Neural crest cell (in vitro differentiated cells): ENCODE results near the gene TNFAIP1. TPM values are rescaled to one million over a fixed set of nuclear protein-coding genes. Genes with fewer than 3 reads are reported as not detected.

Source experiments
- DNase-seq: peaks from one replicate; pipeline ENCODE4 v3.0.0; 2021; ENCODE audit warnings: low read depth, mixed read lengths, low spot score
- H3K27ac Mint-ChIP-seq: one replicate; pipeline ENCODE4 v1.8.0; 2021; ENCODE audit warnings: mild to moderate bottlenecking, mixed read lengths; ENCODE audit not compliant: unreplicated experiment
- H3K27me3 Mint-ChIP-seq: 2 replicates; pipeline ENCODE4 v1.8.0; 2021; ENCODE audit warnings: low read depth, mild to moderate bottlenecking, mixed read lengths
- H3K36me3 Mint-ChIP-seq: 2 replicates; pipeline ENCODE4 v1.8.0; 2021; ENCODE audit warnings: low read depth, mild to moderate bottlenecking, mixed read lengths
- H3K4me1 Mint-ChIP-seq: 2 replicates; pipeline ENCODE4 v1.8.0; 2021; ENCODE audit warnings: mixed read lengths
- H3K4me3 Mint-ChIP-seq: one replicate; pipeline ENCODE4 v1.8.0; 2021; ENCODE audit warnings: mild to moderate bottlenecking, mixed read lengths
- H3K9me3 Mint-ChIP-seq: 2 replicates; pipeline ENCODE4 v1.8.0; 2021; ENCODE audit warnings: mixed read lengths
- CTCF ChIP-seq: fragments of 200-600 bp; sonication (generic); conservative IDR thresholded peaks from 2 replicates; pipeline ENCODE4 v1.5.0; 2021; ENCODE audit warnings: antibody characterized with exemption, mild to moderate bottlenecking
- total RNA-seq: library from RNA; stranded (reverse); gene quantifications from 2 replicates; pipeline ENCODE4 v1.2.1, GENCODE V29; 2021

Gene TNFAIP1
- total RNA-seq, 1 donor from 2014 or later = 38.2 TPM

DNA sequence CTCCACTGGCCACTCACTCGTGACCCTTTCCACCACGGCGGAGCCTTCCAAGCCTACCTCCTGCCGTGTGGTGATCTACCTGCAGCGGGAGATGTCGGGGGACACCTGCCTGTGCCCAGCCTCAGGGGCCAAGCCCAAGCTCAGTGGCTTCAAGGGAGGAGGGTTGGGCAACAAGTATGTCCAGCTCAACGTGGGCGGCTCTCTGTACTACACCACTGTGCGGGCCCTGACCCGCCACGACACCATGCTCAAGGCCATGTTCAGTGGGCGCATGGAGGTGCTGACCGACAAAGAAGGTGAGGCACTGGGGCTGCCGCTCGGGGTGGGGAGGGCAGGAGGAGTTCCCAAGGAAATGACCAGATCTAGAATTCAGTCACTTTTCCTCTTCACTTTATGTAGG is 3.9 kb downstream of the TNFAIP1 start:
- Mint-ChIP-seq H3K9me3 (no peaks in the 10 kb centered on the region), H3K27ac (no peak overlapping the region), H3K4me3 (no peak overlapping the region), H3K4me1 (peaks cover 33% of the 10 kb centered on the region), H3K36me3 (peaks cover 2% of the 10 kb centered on the region), H3K27me3 (peaks cover 3% of the 10 kb centered on the region)
- no peak for DNase-seq
- no peak for TF ChIP-seq CTCF

- H3K9me3 Mint-ChIP-seq = no peaks in the 10 kb centered on the region
- no peak overlapping the region for H3K4me3 Mint-ChIP-seq
- peaks cover 2% of the 10 kb centered on the region for H3K36me3 Mint-ChIP-seq
- H3K27me3 Mint-ChIP-seq = peaks cover 1% of the 10 kb centered on the region
- DNase-seq = no peak
- no peak overlapping the region for H3K27ac Mint-ChIP-seq
- no peak for TF ChIP-seq CTCF
- peaks cover 24% of the 10 kb centered on the region for H3K4me1 Mint-ChIP-seq
Observed at GRCh38 chr17:28340374-28340773, 4.8 kb downstream of the TNFAIP1 start.

- Mint-ChIP-seq H3K27me3 (no peaks in the 10 kb centered on the region), H3K9me3 (no peaks in the 10 kb centered on the region), H3K27ac (no peak overlapping the region), H3K4me1 (peaks cover 16% of the 10 kb centered on the region), H3K4me3 (no peak overlapping the region), H3K36me3 (peaks cover 2% of the 10 kb centered on the region)
- no peak for DNase-seq
- TF ChIP-seq CTCF = no peak
Observed at GRCh38 chr17:28341516-28341915, 6.0 kb downstream of the TNFAIP1 start.

GRCh38 chr17:28342313-28342712 is 6.8 kb downstream of the TNFAIP1 start:
- no peak overlapping the region for H3K27ac Mint-ChIP-seq
- peaks cover 9% of the 10 kb centered on the region for H3K4me1 Mint-ChIP-seq
- no peak for TF ChIP-seq CTCF
- peaks cover 5% of the 10 kb centered on the region for H3K36me3 Mint-ChIP-seq
- H3K9me3 Mint-ChIP-seq = no peaks in the 10 kb centered on the region
- peak overlapping the region; percentile 54 for H3K4me3 Mint-ChIP-seq
- DNase-seq = no peak
- H3K27me3 Mint-ChIP-seq = no peaks in the 10 kb centered on the region

GRCh38 chr17:28343491-28343932 is 8.0 kb downstream of the TNFAIP1 start:
- DNase-seq = no peak
- H3K36me3 Mint-ChIP-seq = peaks cover 5% of the 10 kb centered on the region
- TF ChIP-seq CTCF = no peak
- peaks cover 1% of the 10 kb centered on the region for H3K4me1 Mint-ChIP-seq
- no peaks in the 10 kb centered on the region for H3K9me3 Mint-ChIP-seq
- H3K27me3 Mint-ChIP-seq = no peaks in the 10 kb centered on the region
- H3K27ac Mint-ChIP-seq = no peak overlapping the region
- H3K4me3 Mint-ChIP-seq = no peak overlapping the region

- Mint-ChIP-seq H3K4me3 (no peak overlapping the region), H3K4me1 (no peaks in the 10 kb centered on the region), H3K9me3 (no peaks in the 10 kb centered on the region), H3K27me3 (no peaks in the 10 kb centered on the region), H3K36me3 (peaks cover 5% of the 10 kb centered on the region), H3K27ac (no peak overlapping the region)
- no peak for TF ChIP-seq CTCF
- DNase-seq = no peak
Observed at GRCh38 chr17:28344011-28344410, 8.4 kb downstream of the TNFAIP1 start.
